ENCODE data around the gene NDUFV2.
"Not testable (repeated sequence)": the region's sequence is repeated elsewhere in the genome, so short reads cannot be mapped to it uniquely, and the experiment has no call there.

NDUFV2 gene

DNA sequence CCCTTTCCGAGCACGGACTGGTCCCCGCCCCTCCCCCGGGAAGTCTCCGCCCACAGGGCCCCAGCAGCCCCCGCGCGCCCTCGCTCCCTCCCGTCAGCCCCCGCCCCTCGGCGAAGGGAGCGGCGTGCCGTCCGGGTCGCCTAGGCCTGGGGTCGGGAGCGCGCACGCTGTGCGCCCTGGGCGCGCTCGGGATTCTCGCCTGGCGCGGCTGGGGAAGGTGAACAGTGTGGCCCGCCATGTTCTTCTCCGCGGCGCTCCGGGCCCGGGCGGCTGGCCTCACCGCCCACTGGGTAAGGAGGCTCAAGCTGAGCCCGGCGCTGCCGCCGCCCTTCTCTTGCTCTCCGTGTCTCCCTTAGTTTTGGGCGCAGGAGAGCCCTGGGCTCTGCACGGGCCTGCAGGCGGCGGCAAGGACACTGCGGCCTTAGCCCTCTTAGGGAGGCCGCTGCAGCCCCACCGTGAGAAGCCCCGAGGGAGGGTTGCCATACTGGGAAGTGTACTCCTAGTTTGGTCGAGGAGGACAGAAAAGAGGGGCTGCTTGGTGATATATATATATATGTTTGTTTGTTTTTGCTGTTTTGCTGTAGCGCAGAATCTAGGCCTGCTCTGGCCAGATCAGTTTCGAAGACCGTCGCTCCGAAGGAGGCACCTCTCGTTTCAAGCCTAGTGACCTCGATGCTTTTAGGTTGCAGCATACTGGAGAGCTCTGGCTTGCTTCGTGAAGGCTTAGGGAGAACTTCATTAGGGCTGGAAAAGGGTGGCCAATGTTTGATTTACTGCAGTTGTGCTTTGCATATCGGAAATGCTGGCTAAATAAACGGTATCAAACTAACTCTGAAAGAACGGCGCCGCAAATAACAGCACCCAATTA lies at the start of gene NDUFV2:
TSS of gene NDUFV2 (plus strand) at position 192 of the 868 bp plus-strand sequence. CDS start at position 237, 45 bp downstream.
- DNase-seq (ENCODE audit: low read depth): peak; percentile 99

DNA sequence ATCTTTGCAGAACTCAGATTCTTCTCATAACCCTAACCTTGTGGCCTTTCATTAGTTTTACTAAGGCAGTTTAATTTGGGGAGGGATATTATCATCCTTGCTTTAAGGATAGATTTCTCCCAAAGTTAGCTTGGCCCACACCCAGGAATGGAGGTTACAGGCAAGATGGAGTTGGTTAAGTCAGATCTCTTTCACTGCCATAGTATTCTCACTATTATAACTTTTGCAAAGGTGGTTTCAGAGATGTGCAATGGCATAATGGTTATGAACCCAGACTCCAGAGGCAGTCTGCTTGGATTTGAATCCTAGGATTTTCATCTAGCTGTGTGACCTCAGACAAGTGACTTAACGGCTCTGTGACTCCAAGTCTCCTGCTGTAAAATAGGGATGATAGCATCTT lies 48.7 kb upstream of the NDUFV2 start:
- no peak for DNase-seq (ENCODE audit: low read depth)

DNA sequence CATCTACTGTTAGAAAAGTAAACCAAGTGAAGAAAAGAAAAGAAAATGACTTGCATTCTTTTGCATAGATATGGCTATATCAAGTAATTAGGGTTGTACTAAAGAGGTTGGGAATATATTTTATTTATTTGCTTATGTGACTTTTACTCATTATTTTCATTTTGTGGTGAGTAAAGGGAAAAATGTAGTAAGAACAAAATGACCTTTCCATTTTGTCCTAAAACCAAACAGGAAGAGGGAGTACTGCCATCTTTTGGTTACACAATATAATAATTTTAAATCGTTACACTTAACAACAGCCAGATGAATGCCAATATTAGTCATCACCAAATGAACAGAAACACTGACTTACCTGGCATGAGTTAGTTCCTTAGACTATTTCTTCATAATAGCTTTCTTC lies 47.3 kb upstream of the NDUFV2 start:
- no peak for DNase-seq (ENCODE audit: low read depth)

DNA sequence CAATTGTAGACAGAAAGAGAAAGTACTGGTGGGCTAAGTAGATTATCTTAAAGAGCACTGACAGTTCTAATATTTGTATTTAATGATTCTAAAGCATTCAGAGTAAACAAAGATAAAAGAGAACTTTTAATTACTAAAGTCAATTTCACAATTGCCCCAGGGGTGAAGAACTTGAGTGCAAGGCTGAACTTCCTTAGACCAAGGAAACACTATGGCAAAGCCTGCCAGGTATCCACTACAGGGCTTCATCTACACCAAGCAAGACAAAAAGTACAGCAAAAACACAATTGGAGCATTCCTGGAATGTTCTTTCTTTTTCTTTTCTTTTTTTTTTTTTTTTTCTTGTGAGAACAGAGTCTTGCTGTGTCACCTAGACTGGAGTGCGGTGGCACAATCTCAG lies 46.9 kb upstream of the NDUFV2 start:
- no peak for DNase-seq (ENCODE audit: low read depth)

DNA sequence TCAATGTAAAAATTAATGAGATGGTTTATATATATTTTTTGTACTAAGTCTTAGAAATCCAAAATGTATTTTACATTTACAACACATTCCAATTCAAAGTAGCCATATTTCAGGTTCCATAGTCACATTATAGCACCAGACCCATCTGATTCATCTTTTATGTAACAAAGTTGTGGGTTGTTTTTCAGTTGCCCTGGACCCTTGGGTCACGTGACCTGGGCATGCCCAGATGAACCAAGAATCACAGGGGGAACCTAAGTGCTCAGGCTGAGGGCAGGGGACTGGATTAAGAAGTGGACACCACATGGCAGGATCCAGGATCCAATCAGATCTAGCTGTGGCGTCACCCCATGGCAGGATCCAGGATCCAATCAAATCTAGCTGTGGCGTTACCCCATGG lies 44.9 kb upstream of the NDUFV2 start:
- no peak for DNase-seq (ENCODE audit: low read depth)

DNA sequence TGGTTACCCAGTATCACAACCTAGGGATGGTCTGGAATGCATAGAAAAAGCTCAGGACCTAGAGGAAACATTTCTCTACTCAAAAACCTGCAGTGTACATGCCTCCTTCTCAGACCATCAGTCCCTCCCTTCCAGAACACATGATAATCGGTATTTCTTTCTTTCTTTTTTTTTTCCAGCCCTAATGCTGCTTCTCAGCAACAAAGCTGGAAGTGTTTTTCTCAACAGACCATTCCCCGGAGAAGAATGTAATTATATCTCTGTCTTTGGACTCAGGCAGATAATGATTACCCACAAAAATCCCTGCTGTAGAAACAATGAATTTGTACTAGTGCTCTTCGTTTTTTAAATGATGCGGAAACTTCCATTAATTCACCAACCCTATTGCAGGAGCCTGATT lies 44.1 kb upstream of the NDUFV2 start:
- no peak for DNase-seq (ENCODE audit: low read depth)

DNA sequence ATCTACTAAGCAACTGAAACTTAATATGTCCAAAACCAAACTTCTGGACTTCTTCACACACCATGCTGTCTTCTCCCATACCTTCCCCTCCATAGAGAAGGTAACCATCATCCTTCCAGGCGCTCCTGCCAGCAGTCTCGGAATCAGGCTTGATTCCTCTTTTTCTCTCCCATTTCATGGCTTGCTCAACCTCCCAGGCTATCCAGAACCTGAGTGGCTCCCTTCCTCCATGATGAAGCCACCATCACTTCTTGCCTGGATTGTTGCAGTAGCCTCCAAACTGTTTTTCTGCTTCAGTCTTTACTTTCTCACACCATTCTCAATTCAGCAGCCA lies 40.1 kb upstream of the NDUFV2 start:
- no peak for DNase-seq (ENCODE audit: low read depth)

DNA sequence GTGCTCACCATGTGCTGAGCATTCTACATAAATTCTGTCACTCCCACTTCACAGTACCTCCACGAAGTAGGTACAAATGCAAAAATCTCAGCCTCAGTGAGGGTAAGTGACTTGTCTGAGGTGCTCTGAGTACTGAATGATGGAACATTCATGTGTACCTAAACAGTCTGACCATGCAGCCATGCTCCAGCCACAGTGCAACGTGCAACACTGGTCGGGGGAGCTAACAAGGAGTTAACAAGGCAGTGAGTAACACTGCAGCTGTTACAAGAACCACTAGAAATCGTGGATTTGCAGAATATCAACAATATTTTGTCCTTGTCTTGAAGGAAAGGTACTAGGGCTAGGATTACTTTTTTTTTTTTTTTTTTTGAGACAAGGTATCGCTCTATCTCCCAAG lies 36.6 kb upstream of the NDUFV2 start:
- no peak for DNase-seq (ENCODE audit: low read depth)

DNA sequence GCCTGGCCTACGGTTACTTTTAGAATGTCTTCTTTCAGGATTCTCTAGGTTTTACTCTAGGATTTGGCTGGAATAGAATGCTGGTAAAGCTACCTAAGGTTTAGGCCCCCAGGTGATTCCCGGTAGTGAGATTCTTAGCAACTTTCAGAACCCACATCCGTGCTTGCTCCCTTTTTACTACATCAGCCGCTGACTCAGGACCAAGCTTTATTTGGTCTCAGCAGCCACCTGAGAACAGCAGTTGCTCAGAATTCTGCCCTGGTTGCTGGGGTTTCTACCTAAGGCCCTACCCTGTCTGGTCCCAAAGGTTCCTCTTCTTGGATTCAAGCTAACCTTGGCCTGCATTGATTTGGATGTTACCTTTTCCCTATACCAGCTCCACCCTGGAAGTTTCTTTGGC lies 36.1 kb upstream of the NDUFV2 start:
- no peak for DNase-seq (ENCODE audit: low read depth)

DNA sequence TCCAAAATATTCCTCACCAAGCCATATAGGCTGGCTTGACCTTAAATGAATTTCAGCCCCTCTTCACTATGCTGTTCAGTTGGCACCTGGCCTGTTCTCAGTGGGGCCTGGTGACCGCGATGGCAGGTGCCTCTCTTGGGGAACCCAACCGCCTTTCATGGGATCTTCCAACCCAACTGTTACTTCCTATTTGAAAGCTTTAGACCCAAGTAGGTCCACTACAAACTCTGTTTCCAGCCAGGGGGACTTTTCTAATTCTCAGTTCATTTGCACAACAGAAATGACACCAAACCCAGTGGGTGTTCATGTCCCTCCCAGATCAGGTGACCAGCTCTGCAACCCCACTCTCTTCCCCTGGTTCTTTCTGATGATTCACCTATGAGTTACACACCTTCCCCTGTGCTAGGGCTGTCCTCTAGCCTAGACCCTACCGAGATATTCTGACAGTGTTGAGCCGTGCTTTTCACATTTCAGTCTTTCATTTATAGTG lies 35.6 kb upstream of the NDUFV2 start:
- DNase-seq (ENCODE audit: low read depth): no peak

DNA sequence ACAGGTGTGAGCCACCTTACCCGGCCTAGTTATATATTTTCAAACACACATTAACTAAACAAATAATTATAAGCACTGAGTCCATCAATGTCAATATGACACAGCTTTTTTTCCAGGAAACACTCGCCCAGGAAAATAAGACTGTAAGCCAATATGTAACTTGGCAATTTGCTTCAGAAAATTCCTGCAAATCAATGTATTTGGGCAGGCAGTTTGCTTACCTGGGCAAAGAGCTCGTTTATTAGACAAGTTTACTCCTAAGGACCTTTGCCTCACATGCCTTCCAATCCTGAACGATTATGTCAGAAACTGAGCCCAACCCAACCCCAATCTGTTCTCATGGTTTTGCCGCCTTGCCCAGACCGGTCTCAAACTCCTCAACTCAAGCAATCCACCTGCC lies 34.7 kb upstream of the NDUFV2 start:
- DNase-seq (ENCODE audit: low read depth): no peak

DNA sequence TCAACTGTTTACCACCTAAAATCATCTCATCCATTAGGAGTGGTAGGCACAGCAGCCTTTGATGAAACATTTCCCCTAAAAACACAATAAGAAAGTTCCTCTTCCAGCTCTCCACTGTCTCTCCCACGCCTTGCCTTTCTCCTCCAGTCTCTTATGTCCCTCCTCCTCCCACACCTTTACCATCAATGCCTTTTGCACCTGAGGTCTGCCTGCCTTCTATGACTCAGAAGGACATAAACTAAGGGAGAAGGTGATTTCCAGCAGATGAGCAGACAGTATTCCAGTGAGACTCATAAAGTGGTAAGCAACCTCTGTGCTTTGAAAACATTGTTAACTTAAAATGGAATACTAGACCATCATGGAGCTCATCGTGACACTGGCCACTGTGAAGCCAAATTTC lies 34.2 kb upstream of the NDUFV2 start:
- DNase-seq (ENCODE audit: low read depth): no peak

DNA sequence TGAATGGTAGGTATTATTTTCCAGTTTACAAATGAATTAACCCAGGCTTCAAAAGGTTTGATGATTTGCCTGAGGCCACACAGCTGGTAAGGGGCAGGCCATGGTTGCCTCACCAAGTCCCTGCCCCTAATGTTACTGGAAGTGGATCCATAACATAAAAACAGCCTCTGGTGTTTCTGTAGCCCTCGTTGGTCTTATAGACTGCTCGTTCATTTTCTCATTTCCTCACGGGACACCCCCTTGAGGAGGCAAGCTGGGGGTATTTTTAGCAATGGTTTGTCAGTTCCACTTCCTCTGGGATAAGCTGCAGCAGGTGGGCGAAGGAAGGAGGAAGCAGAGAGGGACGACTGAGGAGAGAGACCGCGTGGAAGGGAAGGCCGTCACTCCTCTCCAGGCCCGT lies 32.9 kb upstream of the NDUFV2 start:
- no peak for DNase-seq (ENCODE audit: low read depth)

DNA sequence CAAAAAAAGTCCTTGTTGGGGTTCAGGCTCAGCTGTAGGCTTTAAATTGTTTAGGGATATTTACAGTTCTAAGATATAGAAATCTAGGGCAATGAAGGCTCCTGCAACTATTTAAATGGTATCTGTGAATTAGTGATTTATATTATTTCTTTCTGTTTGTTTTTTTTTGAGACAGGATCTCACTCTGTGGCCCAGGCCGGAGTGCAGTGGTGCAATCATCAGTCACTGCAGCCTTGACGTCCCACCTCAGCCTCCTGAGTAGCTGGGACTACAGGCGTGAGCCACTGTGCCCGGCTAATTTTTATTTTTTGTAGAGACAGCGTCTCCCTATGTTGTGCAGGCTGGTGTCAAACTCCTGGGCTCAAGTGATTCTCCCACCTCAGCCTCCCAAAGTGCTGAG lies 32.3 kb upstream of the NDUFV2 start:
- DNase-seq (ENCODE audit: low read depth): no peak

DNA sequence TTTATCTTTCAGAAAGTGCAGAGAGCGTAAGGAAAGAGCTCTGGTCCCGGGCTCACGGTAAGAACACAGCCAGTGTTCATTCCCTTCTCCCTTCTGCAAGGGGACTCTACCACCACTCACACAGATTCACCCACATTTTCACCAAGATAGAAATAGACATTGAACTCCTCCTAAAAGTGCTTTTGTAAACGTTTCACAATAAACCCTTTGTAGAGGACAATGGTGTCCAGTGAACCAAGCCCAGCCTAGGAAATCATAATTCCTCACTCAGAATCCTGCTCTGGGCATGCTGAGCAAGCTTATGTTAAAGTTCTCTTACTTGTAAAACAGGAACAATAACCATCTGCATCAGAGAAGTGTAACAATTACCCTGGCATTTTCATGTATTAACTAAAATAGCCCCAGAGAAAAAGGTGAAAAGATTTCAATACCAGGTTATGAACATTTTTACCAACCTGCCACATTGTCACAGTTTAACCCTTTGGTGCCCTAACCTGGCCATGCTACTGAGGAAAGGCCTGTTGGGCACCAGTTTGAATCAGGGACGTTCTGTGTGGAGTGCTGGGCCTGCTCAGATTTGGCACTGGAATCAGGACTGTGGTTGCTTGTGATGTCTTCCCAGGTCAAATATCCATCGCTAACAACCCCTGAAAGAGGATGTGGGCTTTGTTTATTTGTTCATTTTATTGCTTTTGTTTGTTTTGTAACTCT lies 22.5 kb upstream of the NDUFV2 start:
- no peak for DNase-seq (ENCODE audit: low read depth)

DNA sequence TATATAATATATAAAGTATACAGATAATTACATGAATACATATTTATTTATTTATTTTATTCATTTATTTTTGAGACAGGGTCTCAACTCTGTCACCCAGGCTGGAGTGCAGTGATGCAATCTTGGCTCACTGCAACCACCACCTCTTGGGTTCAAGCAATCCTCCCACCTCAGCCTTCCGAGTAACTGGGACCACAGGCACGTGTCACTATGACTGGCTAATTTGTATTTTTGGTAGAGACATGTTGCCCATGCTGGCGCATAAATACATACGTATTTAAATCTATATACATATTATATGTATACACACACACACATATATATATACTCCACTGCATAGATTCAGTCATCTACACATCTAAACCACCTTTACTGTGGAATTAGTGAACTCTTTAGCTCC lies 20.6 kb upstream of the NDUFV2 start:
- DNase-seq (ENCODE audit: low read depth): no peak

DNA sequence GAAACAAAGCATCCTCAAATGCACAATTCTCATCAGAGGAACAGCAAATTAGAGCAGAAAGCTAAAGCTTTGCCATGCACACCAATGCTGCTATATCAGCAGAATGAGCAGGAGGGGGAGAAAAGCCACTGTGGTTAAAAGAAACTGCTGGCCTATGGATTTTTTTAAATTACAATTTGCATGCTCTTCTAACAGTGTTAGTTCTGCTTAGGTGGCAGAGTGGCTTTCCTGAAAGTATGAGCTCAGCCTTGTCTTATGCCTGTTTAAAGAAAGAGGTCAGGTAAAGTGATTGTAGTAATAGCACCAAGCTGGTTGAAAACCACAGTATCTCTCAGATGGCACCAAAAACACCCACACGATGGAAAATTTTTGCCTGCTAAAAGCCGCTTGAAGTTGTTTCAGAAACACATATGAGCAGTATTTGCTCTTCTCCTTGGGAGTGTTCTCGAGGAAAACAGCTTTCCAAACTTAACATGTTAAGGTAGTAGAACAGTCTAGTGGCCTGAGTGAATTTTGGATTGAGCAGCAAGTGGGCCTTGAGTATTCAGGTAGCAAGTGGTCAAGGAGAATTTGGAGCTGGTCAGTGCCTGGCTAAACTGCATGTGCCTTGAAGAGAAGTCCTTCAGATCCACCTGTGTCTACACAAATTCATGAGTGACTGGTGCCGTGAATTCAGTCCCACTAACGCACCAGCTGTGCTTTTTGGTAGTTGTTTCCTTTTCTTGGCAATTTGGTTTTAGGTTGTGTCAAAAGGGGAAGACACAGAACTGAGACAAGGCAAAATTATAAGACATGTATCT lies 19.6 kb upstream of the NDUFV2 start:
- DNase-seq (ENCODE audit: low read depth): no peak

DNA sequence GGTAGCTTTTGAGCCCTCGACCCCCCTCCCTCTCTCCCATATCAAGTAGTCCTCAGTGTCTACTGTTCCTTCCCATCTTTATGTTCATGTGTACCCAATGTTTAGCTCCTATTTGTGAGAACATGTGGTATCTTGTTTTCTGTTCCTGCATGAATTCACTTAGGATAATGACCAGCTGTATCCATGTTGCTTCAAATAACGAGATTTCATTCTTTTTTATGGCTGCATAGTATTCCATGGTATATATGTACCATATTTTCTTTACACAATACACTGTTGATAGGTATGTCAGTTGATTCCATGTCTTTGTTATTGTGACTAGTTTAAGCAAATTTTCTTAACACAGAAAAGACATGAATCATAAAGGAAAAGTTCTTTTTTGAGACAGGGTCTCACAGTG lies 16.5 kb upstream of the NDUFV2 start:
- DNase-seq (ENCODE audit: low read depth): no peak

DNA sequence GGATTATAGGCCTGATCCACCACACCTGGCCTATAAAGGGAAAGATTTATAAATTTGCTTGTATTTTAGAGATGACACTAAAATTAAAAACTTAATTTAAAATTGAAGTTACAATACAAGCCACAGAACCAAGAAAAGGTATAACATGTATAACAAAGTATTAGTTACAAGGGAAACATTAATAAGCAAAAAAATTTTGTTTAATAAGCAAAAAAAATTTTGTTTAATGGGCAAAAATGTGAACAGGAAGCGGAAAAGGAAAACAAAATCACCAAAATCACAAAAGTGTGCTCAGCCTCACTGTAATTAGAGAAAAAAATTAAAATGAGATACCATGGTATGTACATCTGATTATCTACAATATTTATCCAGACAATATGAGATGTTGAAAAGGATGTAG lies 15.9 kb upstream of the NDUFV2 start:
- no peak for DNase-seq (ENCODE audit: low read depth)

DNA sequence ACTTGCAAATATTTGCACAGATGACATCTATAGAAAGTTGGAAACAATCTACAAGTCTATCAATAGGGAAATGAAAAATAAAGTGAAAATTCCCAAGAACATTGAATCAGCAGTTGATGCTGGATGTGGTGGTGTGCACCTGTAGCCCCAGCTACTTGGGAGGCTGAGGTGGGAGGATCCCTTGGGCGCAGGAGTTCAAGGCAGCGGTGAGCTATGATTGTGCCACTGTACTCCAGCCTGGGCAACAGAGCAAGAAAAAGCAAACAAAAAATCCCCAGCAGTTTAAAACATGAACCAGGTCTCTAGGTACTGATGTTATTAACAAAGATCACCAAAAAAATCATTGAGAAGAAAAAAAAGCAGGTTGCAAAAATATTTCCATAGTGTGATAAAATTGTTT lies 15.4 kb upstream of the NDUFV2 start:
- no peak for DNase-seq (ENCODE audit: low read depth)

DNA sequence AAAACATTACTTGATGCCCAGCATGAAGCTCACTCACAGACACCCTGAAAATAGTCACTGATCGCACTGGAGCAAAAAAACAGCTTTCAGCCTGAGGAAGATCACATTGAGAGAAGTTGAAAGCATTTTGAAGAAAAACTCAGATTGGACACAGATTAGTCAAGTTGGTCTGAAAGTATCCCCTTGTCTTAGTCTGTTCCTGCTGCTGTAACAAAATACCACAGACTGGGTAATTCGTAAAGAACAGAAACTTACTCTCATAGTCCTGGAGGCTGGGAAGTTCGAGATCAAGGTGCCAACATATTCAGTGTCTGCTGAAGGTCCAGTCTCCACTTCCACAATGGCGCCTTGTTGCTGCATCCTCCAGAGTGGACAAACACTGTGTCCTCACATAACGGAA lies 14.2 kb upstream of the NDUFV2 start:
- DNase-seq (ENCODE audit: low read depth): no peak

DNA sequence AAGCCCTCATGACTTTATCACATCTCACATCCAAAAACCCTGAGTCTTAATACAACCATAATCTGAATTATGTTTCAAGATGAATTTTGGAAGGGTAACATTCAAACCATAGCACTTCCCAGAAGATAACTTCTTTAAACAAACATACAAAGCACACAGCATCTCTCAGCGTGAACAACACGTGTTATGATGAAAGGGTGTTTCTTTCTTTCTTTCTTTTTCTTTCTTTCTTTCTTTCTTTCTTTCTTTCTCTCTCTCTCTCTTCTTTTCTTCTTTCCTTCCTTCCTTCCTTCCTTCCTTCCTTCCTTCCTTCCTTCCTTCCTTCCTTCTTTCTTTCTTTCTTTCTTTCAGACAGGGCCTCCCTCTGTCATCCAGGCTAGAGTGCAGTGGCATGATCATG lies 13.8 kb upstream of the NDUFV2 start:
- not testable (repeated sequence) for DNase-seq (ENCODE audit: low read depth)

DNA sequence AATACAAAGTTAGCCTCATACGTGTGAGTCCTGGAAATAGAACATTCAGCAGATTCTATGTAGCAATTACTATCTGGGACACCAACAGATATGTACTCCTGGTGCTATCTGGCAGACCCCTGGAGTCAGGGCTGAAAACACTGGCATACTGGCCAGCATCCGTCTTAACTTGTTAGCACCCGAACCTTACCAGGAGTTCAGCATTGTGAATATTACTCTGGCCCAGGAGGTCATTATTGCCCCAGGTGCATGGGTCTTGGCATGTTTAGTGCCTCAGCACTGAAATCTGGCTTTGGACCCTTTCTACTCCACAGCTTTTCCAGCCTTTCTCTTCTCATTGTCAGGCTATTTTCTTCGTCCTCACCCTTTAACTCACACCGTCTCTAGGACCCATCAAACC lies 11.9 kb upstream of the NDUFV2 start:
- DNase-seq (ENCODE audit: low read depth): no peak
